Naive thymus-derived CD4-positive, alpha-beta T cell (primary cell): ENCODE results near the gene ZBTB9. TPM values are rescaled to one million over a fixed set of nuclear protein-coding genes. Genes with fewer than 3 reads are reported as not detected.

ENCODE experiments used
- ATAC-seq: fragments of 150-1000 bp; cut with Tn5 transposase; 2 replicates; pipeline ENCODE4 v1.10.0; 2021; ENCODE audit warnings: mild to moderate bottlenecking, moderate library complexity
- CTCF ChIA-PET: fragments of 350-600 bp; sonication (Branson Sonifier 250); formaldehyde crosslinking; loops from one replicate; lab custom pipeline; 2021; ENCODE audit warnings: antibody characterized with exemption; lab: Charles Lee
- POLR2A ChIA-PET: fragments of 350-600 bp; sonication (Branson Sonifier 250); formaldehyde crosslinking; loops from one replicate; lab custom pipeline; 2021; ENCODE audit warnings: antibody characterized with exemption, inconsistent platforms; lab: Charles Lee
- DNase-seq, 9 donors: peaks; one replicate each; pipeline versions ENCODE4 v3.0.0 to v3.0.0-alpha.2; 2020 to 2022; ENCODE audit warnings: mixed read lengths in 1 of 9
- H3K27ac ChIP-seq: one replicate; pipeline ENCODE4 v1.7.0; 2013; ENCODE audit warnings: mild to moderate bottlenecking, low read depth, low read length, moderate library complexity
- H3K27me3 ChIP-seq, 2 donors: one replicate each; pipeline ENCODE4 v1.7.0; 2013; ENCODE audit warnings: low read length in 2 of 2, mild to moderate bottlenecking in 2 of 2, moderate library complexity in 2 of 2; ENCODE audit not compliant: control insufficient read depth in 2 of 2, insufficient read depth in 2 of 2
- H3K36me3 ChIP-seq, 3 experiments: 1 replicate in 2 of 3; 2 replicates in 1 of 3; pipeline ENCODE4 v1.7.0; 2013; ENCODE audit warnings: low read length in 3 of 3, mild to moderate bottlenecking in 3 of 3, moderate library complexity in 1 of 3; ENCODE audit not compliant: insufficient read depth in 3 of 3, control insufficient read depth in 2 of 3
- H3K4me1 ChIP-seq, 2 donors: one replicate each; pipeline ENCODE4 v1.7.0; 2013; ENCODE audit warnings: low read length in 2 of 2, mild to moderate bottlenecking in 2 of 2, moderate library complexity in 1 of 2; ENCODE audit not compliant: control insufficient read depth in 2 of 2, insufficient read depth in 2 of 2
- H3K4me3 ChIP-seq: 2 replicates; pipeline ENCODE4 v1.7.0; 2013; ENCODE audit warnings: mild to moderate bottlenecking, low read length
- H3K9me3 ChIP-seq, 3 experiments: 1 replicate in 2 of 3; 2 replicates in 1 of 3; pipeline ENCODE4 v1.7.0; 2013; ENCODE audit warnings: low read length in 3 of 3; ENCODE audit not compliant: control insufficient read depth in 2 of 3
- H3K27ac Mint-ChIP-seq, 9 donors: one replicate each; pipeline ENCODE4 v1.8.0; 2020 to 2022; ENCODE audit warnings: mixed read lengths in 9 of 9, mild to moderate bottlenecking in 8 of 9, moderate library complexity in 5 of 9, inconsistent platforms in 2 of 9
- H3K27me3 Mint-ChIP-seq, 5 donors: one replicate each; pipeline ENCODE4 v1.8.0; 2021 to 2022; ENCODE audit warnings: mixed read lengths in 5 of 5, mild to moderate bottlenecking in 1 of 5
- H3K36me3 Mint-ChIP-seq, 5 donors: one replicate each; pipeline ENCODE4 v1.8.0; 2020 to 2022; ENCODE audit warnings: mixed read lengths in 5 of 5, mild to moderate bottlenecking in 3 of 5, inconsistent platforms in 1 of 5
- H3K4me1 Mint-ChIP-seq, 7 donors: one replicate each; pipeline ENCODE4 v1.8.0; 2020 to 2022; ENCODE audit warnings: mixed read lengths in 7 of 7, mild to moderate bottlenecking in 3 of 7, inconsistent platforms in 1 of 7
- H3K4me3 Mint-ChIP-seq, 10 donors: one replicate each; pipeline ENCODE4 v1.8.0; 2020 to 2022; ENCODE audit warnings: mild to moderate bottlenecking in 10 of 10, mixed read lengths in 10 of 10, moderate library complexity in 6 of 10, inconsistent platforms in 2 of 10
- H3K9me3 Mint-ChIP-seq, 11 donors: one replicate each; pipeline ENCODE4 v1.8.0; 2020 to 2022; ENCODE audit warnings: mixed read lengths in 11 of 11, mild to moderate bottlenecking in 4 of 11, inconsistent platforms in 1 of 11, moderate library complexity in 1 of 11
- intact Hi-C, 2 donors: fragments of 100-400 bp; cut with micrococcal nuclease; formaldehyde crosslinking; loops; one replicate each; pipeline ENCODE4 v1.15.1; 2023
- polyA plus RNA-seq, 2 donors: library from polyadenylated mRNA; unstranded; fragments of 300-500 nt; fragmentation: Illumina TruSeq; gene quantifications; one replicate each; pipeline ENCODE4 v1.2.3, GENCODE V29; 2021
- total RNA-seq, 6 experiments: library from RNA in 5 of 6; stranded (reverse) in 5 of 6; gene quantifications; 1 replicate in 5 of 6; 2 replicates in 1 of 6; pipeline ENCODE4 v1.2.3 and lab custom pipeline; 2021 to 2026

The ZBTB9 gene
- total and polyA plus RNA-seq, 7 experiments from 2014 or later, result 3.3 to 15.2 (median 9.8) TPM

- Mint-ChIP-seq H3K4me1 (peaks cover 61 to 89% (median 74%) of the 10 kb centered on the region in 7 donors), H3K9me3 (no peaks in the 10 kb centered on the region), H3K4me3 (peak overlapping the region; percentile 46 to 88 (median 72)), H3K27me3 (no peaks in the 10 kb centered on the region), H3K36me3 (peaks cover under 1 to 36% (median 4%) of the 10 kb centered on the region in 5 donors), H3K27ac (peak overlapping the region in 8 of 9 donors; percentile 54 to 100 (median 78))
- intact Hi-C loops, result loop anchor here in 1 of 2 donors (10.0 kb wide), 1 partner anchor 274 kb away; no protein-coding TSS in a partner anchor
- Histone ChIP-seq H3K27me3 (no peaks in the 10 kb centered on the region), H3K27ac (peak overlapping the region; percentile 28), H3K9me3 (no peaks in the 10 kb centered on the region), H3K4me1 (peaks cover 33 to 45% of the 10 kb centered on the region in 2 donors), H3K36me3 (peaks cover 0 to 5% (median 0%) of the 10 kb centered on the region in 3 experiments), H3K4me3 (no peak overlapping the region)
- ChIA-PET POLR2A (interaction anchor here (0.6 to 0.7 kb wide), 3 partner anchors 10 to 118 kb away, joined by 3 to 5 read pairs (median 3); no protein-coding TSS in a partner anchor), CTCF (no interaction called here)
- ATAC-seq, result no peak
- DNase-seq, result no peak
Observed at GRCh38 chr6:33420491-33421343, 33.7 kb upstream of the ZBTB9 start.

- no peaks in the 10 kb centered on the region for H3K36me3 ChIP-seq
- intact Hi-C loops, result loop anchor here in 1 of 2 donors (10.0 kb wide), 1 partner anchor 274 kb away; no protein-coding TSS in a partner anchor
- no peak for ATAC-seq
- ChIA-PET POLR2A (no interaction called here), CTCF (no interaction called here)
- H3K4me1 Mint-ChIP-seq, result peaks cover 58 to 86% (median 75%) of the 10 kb centered on the region in 7 donors
- H3K27ac Mint-ChIP-seq, result peak overlapping the region; percentile 35 to 100 (median 71)
- no peaks in the 10 kb centered on the region for H3K9me3 Mint-ChIP-seq
- H3K4me1 ChIP-seq, result peaks cover 27 to 41% of the 10 kb centered on the region in 2 donors
- H3K4me3 Mint-ChIP-seq, result peak overlapping the region; percentile 21 to 88 (median 63)
- H3K27me3 Mint-ChIP-seq, result no peaks in the 10 kb centered on the region
- no peaks in the 10 kb centered on the region for H3K9me3 ChIP-seq
- H3K36me3 Mint-ChIP-seq, result peaks cover 0 to 34% (median 4%) of the 10 kb centered on the region in 5 donors
- no peaks in the 10 kb centered on the region for H3K27me3 ChIP-seq
- no peak overlapping the region for H3K4me3 ChIP-seq
- DNase-seq, result no peak
- no peak overlapping the region for H3K27ac ChIP-seq
Observed at GRCh38 chr6:33421344-33421643, 33.1 kb upstream of the ZBTB9 start.

GRCh38 chr6:33423777-33424176 lies 30.6 kb upstream of the ZBTB9 start:
- DNase-seq (no peak), ATAC-seq (no peak)
- intact Hi-C loops, result loop anchor here (2.0 to 10.0 kb wide), 2 partner anchors 13 to 271 kb away; partner anchors contain the start of gene PHF1 (in 1 of the 2)
- Histone ChIP-seq H3K36me3 (no peaks in the 10 kb centered on the region), H3K27me3 (no peaks in the 10 kb centered on the region), H3K27ac (no peak overlapping the region), H3K9me3 (no peaks in the 10 kb centered on the region), H3K4me3 (no peak overlapping the region), H3K4me1 (peaks cover 27 to 37% of the 10 kb centered on the region in 2 donors)
- H3K36me3 Mint-ChIP-seq, result peaks cover 0 to 29% (median 4%) of the 10 kb centered on the region in 5 donors
- H3K4me1 Mint-ChIP-seq, result peaks cover 60 to 85% (median 74%) of the 10 kb centered on the region in 7 donors
- POLR2A ChIA-PET, result interaction anchor here (0.6 to 3.5 kb wide), 6 partner anchors 8 to 452 kb away, joined by 3 to 29 read pairs (median 8); partner anchors contain the start of genes ZBTB22 and ZBTB9
- H3K9me3 Mint-ChIP-seq, result no peaks in the 10 kb centered on the region
- peak overlapping the region; percentile 3 to 98 (median 95) for H3K4me3 Mint-ChIP-seq
- no peaks in the 10 kb centered on the region for H3K27me3 Mint-ChIP-seq
- CTCF ChIA-PET, result interaction anchor here (3.3 kb wide), 1 partner anchor 79 kb away, joined by 9 read pairs; no protein-coding TSS in a partner anchor
- peak overlapping the region in 8 of 9 donors; percentile 62 to 99 (median 95) for H3K27ac Mint-ChIP-seq

- Histone ChIP-seq H3K27ac (peak overlapping the region; percentile 88), H3K4me1 (peaks cover 34 to 39% of the 10 kb centered on the region in 2 donors), H3K27me3 (no peaks in the 10 kb centered on the region), H3K9me3 (no peaks in the 10 kb centered on the region), H3K4me3 (peak overlapping the region; percentile 73), H3K36me3 (no peaks in the 10 kb centered on the region)
- intact Hi-C loops, result loop anchor here (1.0 to 10.0 kb wide), 11 partner anchors 14 to 1248 kb away; partner anchors contain the start of genes RGL2 (in 2 of the 2), AGPAT1 (in 1 of the 2), ITPR3 (in 1 of the 2) and KIFC1 (in 1 of the 2)
- no peaks in the 10 kb centered on the region for H3K27me3 Mint-ChIP-seq
- ATAC-seq (no peak), DNase-seq (no peak)
- no peaks in the 10 kb centered on the region for H3K9me3 Mint-ChIP-seq
- H3K27ac Mint-ChIP-seq, result peak overlapping the region; percentile 88 to 99 (median 95)
- peak overlapping the region; percentile 84 to 98 (median 95) for H3K4me3 Mint-ChIP-seq
- ChIA-PET POLR2A (interaction anchor here (0.5 to 3.5 kb wide), 16 partner anchors 7 to 1805 kb away, joined by 3 to 29 read pairs (median 10); partner anchors contain the start of genes B3GALT4, BAK1, CUTA and PRRC2A), CTCF (interaction anchor here (0.7 to 3.3 kb wide), 7 partner anchors 11 to 154 kb away, joined by 3 to 9 read pairs (median 4); partner anchors contain the start of genes RPS18 and VPS52)
- peaks cover 62 to 86% (median 75%) of the 10 kb centered on the region in 7 donors for H3K4me1 Mint-ChIP-seq
- peaks cover 0 to 31% (median 4%) of the 10 kb centered on the region in 5 donors for H3K36me3 Mint-ChIP-seq
Observed at GRCh38 chr6:33424855-33425667, 29.3 kb upstream of the ZBTB9 start.

- H3K4me3 Mint-ChIP-seq, result peak overlapping the region; percentile 84 to 98 (median 95)
- ChIA-PET CTCF (interaction anchor here (0.7 to 3.3 kb wide), 7 partner anchors 12 to 155 kb away, joined by 3 to 9 read pairs (median 4); partner anchors contain the start of genes RPS18 and VPS52), POLR2A (interaction anchor here (0.5 to 3.5 kb wide), 24 partner anchors 8 to 1806 kb away, joined by 3 to 29 read pairs (median 5); partner anchors contain the start of genes B3GALT4, BAK1, CUTA and PFDN6)
- intact Hi-C loops, result loop anchor here (1.0 to 10.0 kb wide), 14 partner anchors 8 to 1249 kb away; partner anchors contain the start of genes CUTA (in 2 of the 2), KIFC1 (in 2 of the 2), RGL2 (in 2 of the 2) and AGPAT1 (in 1 of the 2)
- ATAC-seq (peak; percentile 72), DNase-seq (peak; percentile 57 to 85 (median 74))
- H3K4me1 Mint-ChIP-seq, result peaks cover 64 to 89% (median 82%) of the 10 kb centered on the region in 7 donors
- peak overlapping the region; percentile 73 for H3K4me3 ChIP-seq
- peak overlapping the region; percentile 88 for H3K27ac ChIP-seq
- no peaks in the 10 kb centered on the region for H3K36me3 ChIP-seq
- H3K9me3 Mint-ChIP-seq, result no peaks in the 10 kb centered on the region
- no peaks in the 10 kb centered on the region for H3K27me3 ChIP-seq
- H3K27ac Mint-ChIP-seq, result peak overlapping the region; percentile 88 to 99 (median 95)
- H3K4me1 ChIP-seq, result peaks cover 43 to 46% of the 10 kb centered on the region in 2 donors
- no peaks in the 10 kb centered on the region for H3K9me3 ChIP-seq
- no peaks in the 10 kb centered on the region for H3K27me3 Mint-ChIP-seq
- peaks cover 0 to 31% (median 4%) of the 10 kb centered on the region in 5 donors for H3K36me3 Mint-ChIP-seq
Observed at GRCh38 chr6:33425668-33426577, 28.5 kb upstream of the ZBTB9 start.
